GM18867 (cell line): Measurements from ENCODE around the gene AP3B2.
"Not testable (repeated sequence)": the region's sequence is repeated elsewhere in the genome, so short reads cannot be mapped to it uniquely, and the experiment has no call there.

Experiments used
- ATAC-seq: cut with Tn5 transposase; IDR thresholded peaks from one replicate; pipeline ENCODE4 v1.9.1; 2021; ENCODE audit warnings: mild to moderate bottlenecking, moderate library complexity; ENCODE audit not compliant: unreplicated experiment

AP3B2 gene

GRCh38 chr15:82649226-82649999 lies 60.3 kb downstream of the AP3B2 start:
- ATAC-seq = no peak

- no peak for ATAC-seq
Observed at GRCh38 chr15:82648257-82649103, 61.2 kb downstream of the AP3B2 start.

GRCh38 chr15:82647835-82648256 lies 61.8 kb downstream of the AP3B2 start:
- ATAC-seq = no peak

GRCh38 chr15:82647045-82647834 lies 62.4 kb downstream of the AP3B2 start, which contains the start of gene CPEB1:
Gene CPEB1, minus strand, starts transcription at chr15:82647363. Its CDS starts 18,904 bp downstream, at chr15:82628459.
- no peak for ATAC-seq

DNA sequence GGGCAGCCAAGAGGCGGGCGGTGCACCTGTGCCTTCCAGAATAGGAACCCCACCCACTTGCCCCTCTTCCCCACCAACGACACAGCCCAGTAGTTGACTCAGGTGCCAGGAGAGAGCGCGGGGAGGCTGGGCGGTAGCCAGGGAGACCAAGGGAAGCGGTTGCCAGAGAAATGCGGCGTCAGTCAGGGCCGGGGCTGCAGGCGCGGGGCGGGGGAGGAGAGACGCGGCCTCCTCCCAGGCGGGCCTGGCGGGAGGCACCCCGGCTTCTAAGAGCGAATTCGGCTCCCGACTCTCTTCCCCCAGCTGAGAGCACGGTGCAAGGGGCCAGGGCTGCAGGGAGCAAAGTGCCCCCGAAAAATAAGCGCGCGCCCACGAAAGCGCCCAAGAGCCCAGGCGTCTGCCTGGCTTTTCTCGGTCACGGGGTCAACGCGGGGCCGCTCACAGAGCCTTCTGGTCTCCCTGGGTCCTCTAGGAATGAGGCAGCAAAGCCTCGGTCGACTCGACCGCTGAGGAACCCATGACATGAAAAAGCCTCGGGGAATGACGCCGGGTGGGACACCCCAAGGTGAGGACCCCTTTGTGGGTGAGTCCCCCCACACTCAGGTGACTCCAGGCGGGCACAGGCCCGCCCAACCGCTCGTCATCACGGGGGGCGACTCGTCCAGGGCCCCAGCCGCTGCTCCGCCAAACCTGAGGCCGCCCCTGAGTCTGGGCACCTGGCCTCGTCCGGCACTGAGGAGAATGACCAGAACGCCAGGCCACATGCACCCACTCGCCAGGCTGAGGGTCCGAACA lies 63.2 kb downstream of the AP3B2 start:
- ATAC-seq = no peak

DNA sequence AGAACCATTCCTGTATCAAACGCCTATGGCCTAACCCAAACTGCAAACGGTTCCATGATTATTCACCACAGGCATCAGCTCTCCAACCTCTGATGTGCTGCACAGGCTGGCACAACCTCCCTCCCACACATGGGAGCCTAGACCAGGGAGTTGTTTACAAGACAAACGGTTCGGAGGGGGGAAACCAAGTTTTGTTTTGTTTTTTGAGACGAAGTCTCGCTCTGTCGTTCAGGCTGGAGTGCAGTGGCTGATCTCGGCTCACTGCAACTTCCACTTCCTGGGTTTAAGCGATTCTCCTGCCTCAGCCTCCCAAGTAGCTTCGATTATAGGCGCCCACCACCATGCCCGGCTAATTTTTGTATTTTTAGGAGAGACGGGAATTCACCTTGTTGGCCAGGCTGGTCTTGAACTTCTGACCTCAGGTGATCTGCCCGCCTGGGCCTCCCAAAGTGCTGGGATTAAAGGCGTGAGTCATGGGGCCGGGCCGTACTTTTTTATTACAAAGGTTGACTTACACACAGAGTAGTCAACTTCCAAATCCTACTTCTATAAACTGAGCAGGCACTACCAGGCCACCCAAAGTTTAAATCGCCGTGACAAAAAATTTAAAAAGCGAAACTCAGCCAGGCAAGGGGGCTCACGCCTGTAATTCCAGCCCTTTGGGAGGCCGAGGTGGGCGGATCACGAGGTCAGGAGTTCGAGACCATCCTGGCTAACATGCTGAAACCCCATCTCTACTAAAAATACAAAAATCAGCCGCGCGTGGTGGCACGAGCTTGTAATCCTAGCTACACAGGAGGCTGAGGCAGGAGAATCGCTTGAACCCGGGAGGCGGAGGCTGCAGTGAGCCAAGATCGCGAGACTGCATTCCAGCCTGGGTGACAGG lies 64.5 kb downstream of the AP3B2 start:
- not testable (repeated sequence) for ATAC-seq

GRCh38 chr15:82643992-82644391 lies 65.7 kb downstream of the AP3B2 start:
- no peak for ATAC-seq

GRCh38 chr15:82642656-82643055 lies 67.0 kb downstream of the AP3B2 start:
- ATAC-seq = no peak

DNA sequence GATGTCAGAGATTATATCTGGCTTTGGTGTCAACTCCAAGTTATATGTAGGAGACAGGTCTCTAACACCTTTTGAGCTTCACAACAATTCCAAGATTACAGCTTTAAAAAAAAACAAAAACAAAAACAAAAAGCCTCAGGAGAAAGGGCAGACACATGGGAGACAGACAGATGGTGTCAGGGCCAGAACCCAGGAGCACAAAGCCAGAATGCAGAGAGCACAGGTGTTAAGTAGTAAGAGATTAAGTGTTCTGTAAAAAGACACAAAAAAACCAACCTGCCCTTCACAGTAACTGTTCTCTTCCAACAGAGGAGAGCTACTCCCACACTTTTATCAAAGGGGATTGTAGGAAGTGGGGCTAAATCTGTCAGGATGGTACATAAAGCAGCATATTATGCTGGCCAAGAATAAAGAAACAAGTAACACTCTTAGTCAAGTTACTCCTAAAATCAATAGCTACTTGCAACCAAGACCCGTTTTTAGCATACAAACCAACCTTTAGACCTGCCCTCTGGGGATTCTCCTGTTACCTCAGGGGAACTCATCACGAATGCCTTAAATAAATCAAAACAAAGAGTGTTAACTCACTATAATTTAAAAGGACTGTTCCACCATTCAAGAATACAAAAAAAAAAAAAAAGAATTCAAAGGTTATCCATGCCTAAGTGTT lies 68.4 kb downstream of the AP3B2 start:
- no peak for ATAC-seq

DNA sequence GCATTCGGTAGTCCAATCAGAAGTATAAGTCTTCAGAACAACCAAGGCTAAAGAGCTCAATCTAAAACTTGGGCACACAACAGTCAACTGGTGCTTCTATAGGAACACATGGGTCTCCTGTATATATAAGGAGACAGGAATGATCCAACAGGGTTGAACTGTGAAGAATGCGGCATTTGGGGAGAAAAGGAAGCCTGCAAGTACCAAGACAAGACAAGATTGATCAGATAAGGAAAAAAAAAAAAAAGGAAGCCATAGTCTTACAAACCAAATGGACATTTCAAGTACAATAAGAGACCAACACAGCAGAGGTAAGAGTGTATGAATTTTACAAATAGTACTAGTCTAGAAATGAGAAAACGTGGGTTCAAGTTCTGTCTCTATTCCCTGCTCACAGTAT lies 69.0 kb downstream of the AP3B2 start:
- ATAC-seq = no peak

GRCh38 chr15:82635798-82636197 lies 73.9 kb downstream of the AP3B2 start:
- no peak for ATAC-seq

GRCh38 chr15:82630033-82630432 lies 79.6 kb downstream of the AP3B2 start:
- ATAC-seq = no peak

DNA sequence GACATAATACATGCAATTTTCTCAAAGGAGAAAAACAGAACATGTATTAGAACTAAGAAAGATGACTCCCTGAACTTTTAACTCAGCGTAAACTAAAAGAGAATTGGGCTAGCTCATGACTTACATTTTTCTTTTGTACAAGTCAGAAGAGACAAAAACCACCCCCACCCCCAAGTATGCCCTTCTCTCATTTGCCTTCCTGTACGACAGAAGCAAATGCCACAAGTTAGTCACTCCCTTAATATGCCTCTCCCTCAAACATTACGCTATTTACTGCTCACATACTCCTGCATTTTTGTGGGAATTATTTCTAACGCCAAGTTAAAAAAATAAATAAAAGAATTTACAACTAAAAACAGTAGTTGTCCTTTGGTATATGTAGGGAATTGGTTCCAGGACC lies 84.5 kb downstream of the AP3B2 start:
- no peak for ATAC-seq

GRCh38 chr15:82624438-82624837 lies 85.2 kb downstream of the AP3B2 start:
- no peak for ATAC-seq

- no peak for ATAC-seq
Observed at GRCh38 chr15:82624008-82624407, 85.7 kb downstream of the AP3B2 start.

- no peak for ATAC-seq
Observed at GRCh38 chr15:82621970-82622369, 87.7 kb downstream of the AP3B2 start.

GRCh38 chr15:82613747-82614146 lies 95.9 kb downstream of the AP3B2 start:
- ATAC-seq = no peak

- no peak for ATAC-seq
Observed at GRCh38 chr15:82611348-82611747, 98.3 kb downstream of the AP3B2 start.
